Activated T-helper 2 cell treated with anti-CD3 and anti-CD28 coated beads, Interferon-gamma antibody, Interleukin-2, Interleukin-4, amounts not matched to agents 10 μg/mL and 5 μg/mL and 100 μg/mL, durations not matched to agents 14 hours and 24 hours and 36 hours (primary cell): ENCODE measurements around the gene ITSN2. TPM values are rescaled to one million over a fixed set of nuclear protein-coding genes. Genes with fewer than 3 reads are reported as not detected.
"Not testable (repeated sequence)": the region's sequence is repeated elsewhere in the genome, so short reads cannot be mapped to it uniquely, and the experiment has no call there.

ENCODE experiments used
- DNase-seq: peaks from one replicate; pipeline ENCODE4 v3.0.0; 2021; ENCODE audit warnings: low spot score
- H3K27ac Mint-ChIP-seq: one replicate; pipeline ENCODE4 v1.8.0; 2021; ENCODE audit warnings: mixed read lengths
- H3K27me3 Mint-ChIP-seq: one replicate; pipeline ENCODE4 v1.8.0; 2021; ENCODE audit warnings: low read depth, mixed read lengths
- H3K36me3 Mint-ChIP-seq: one replicate; pipeline ENCODE4 v1.8.0; 2021; ENCODE audit warnings: low read depth, mixed read lengths
- H3K4me1 Mint-ChIP-seq: one replicate; pipeline ENCODE4 v1.8.0; 2021; ENCODE audit warnings: low read depth, mixed read lengths
- H3K4me3 Mint-ChIP-seq: one replicate; pipeline ENCODE4 v1.8.0; 2021; ENCODE audit warnings: low read depth, mild to moderate bottlenecking, moderate library complexity, mixed read lengths
- H3K9me3 Mint-ChIP-seq: one replicate; pipeline ENCODE4 v1.8.0; 2021; ENCODE audit warnings: mixed read lengths
- intact Hi-C: fragments of 100-400 bp; cut with micrococcal nuclease; formaldehyde crosslinking; loops from one replicate; pipeline ENCODE4 v1.15.1; 2023
- total RNA-seq: library from RNA; stranded (reverse); gene quantifications from 2 replicates; pipeline ENCODE4 v1.2.3, GENCODE V29; 2022

Gene ITSN2
- total RNA-seq, 1 donor from 2014 or later, result 53.2 TPM

- no peaks in the 10 kb centered on the region for H3K27me3 Mint-ChIP-seq
- H3K9me3 Mint-ChIP-seq, result no peaks in the 10 kb centered on the region
- peaks cover 10% of the 10 kb centered on the region for H3K4me1 Mint-ChIP-seq
- intact Hi-C loops, result no loop called here
- DNase-seq, result no peak
- H3K36me3 Mint-ChIP-seq, result no peaks in the 10 kb centered on the region
- no peak overlapping the region for H3K27ac Mint-ChIP-seq
- H3K4me3 Mint-ChIP-seq, result no peak overlapping the region
These were observed 18.0 kb downstream of the ITSN2 start for GRCh38 chr2:24342110-24342910.

- no peak for DNase-seq
- intact Hi-C loops, result no loop called here
- H3K27me3 Mint-ChIP-seq, result no peaks in the 10 kb centered on the region
- no peak overlapping the region for H3K27ac Mint-ChIP-seq
- no peak overlapping the region for H3K4me3 Mint-ChIP-seq
- H3K9me3 Mint-ChIP-seq, result no peaks in the 10 kb centered on the region
- peaks cover 15% of the 10 kb centered on the region for H3K4me1 Mint-ChIP-seq
- H3K36me3 Mint-ChIP-seq, result no peaks in the 10 kb centered on the region
These were observed 20.5 kb downstream of the ITSN2 start for GRCh38 chr2:24339856-24340262.

GRCh38 chr2:24339098-24339497 is 21.2 kb downstream of the ITSN2 start:
- H3K4me3 Mint-ChIP-seq, H3K9me3 Mint-ChIP-seq, intact Hi-C loops, DNase-seq, H3K27ac Mint-ChIP-seq, H3K36me3 Mint-ChIP-seq, H3K27me3 Mint-ChIP-seq: not testable (repeated sequence)
- peaks cover 16% of the 10 kb centered on the region for H3K4me1 Mint-ChIP-seq

DNA sequence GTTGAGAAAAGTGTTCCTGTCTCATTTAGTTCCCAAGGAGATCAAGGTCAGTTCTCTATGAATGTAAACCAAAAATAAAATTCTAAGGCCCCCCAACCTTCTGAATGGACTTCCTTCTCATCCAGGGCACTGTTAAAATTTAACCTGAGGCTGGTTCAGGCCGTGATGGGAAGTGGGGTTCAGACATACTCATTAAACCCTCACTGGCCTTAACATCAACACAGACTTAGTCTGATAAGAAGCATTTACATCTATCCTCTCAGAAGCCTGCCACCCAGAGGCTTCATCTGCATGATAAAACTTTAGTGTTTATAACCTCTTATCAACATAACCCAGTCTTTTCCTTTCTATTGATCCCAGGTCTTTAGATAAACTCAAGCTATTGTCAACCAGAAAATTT is 22.4 kb downstream of the ITSN2 start:
- H3K27me3 Mint-ChIP-seq, result no peaks in the 10 kb centered on the region
- no peak for DNase-seq
- intact Hi-C loops, result no loop called here
- no peak overlapping the region for H3K4me3 Mint-ChIP-seq
- H3K27ac Mint-ChIP-seq, result no peak overlapping the region
- H3K4me1 Mint-ChIP-seq, result peaks cover 11% of the 10 kb centered on the region
- H3K9me3 Mint-ChIP-seq, result no peaks in the 10 kb centered on the region
- H3K36me3 Mint-ChIP-seq, result no peaks in the 10 kb centered on the region

DNA sequence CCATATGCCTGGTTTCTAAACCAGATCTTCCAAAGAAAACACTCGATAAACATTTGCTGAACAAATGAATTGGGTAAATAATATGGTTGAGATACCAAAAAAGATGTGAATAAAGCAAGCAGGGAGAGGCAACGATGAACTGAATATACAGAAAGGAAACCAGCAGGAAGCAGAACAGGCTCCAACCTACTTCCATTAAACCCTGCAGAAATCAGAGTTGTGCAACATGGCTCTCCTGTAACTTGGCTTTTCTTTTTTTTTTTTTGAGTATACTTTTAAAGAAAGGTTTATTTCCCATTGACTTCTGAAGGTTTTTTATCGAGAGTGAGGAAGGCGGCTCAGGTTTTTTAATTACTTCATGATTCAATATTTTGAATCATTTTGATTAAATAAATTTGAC is 23.5 kb downstream of the ITSN2 start:
- Mint-ChIP-seq H3K27me3 (no peaks in the 10 kb centered on the region), H3K4me1 (peaks cover 11% of the 10 kb centered on the region), H3K36me3 (no peaks in the 10 kb centered on the region), H3K4me3 (no peak overlapping the region), H3K9me3 (no peaks in the 10 kb centered on the region), H3K27ac (no peak overlapping the region)
- intact Hi-C loops, result no loop called here
- DNase-seq, result no peak

DNA sequence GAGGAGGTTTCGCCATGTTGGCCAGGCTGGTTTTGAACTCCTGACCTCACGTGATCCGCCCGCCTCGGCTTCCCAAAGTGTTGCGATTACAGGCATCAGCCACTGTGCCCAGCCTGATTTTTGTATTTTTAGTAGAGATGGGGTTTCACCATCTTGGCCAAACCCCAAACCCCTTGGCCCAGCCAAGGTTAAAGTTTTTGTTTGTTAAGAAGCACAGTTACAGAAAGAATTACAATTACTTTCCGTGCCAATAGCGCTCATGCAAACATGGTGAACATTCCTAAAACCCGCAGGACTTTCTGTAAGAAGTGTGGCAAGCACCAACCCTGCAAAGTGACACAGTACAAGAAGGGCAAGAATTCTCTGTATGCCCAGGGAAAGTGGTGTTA is 26.1 kb downstream of the ITSN2 start:
- Mint-ChIP-seq H3K4me3 (no peak overlapping the region), H3K9me3 (no peaks in the 10 kb centered on the region), H3K27ac (no peak overlapping the region), H3K4me1 (peaks cover 14% of the 10 kb centered on the region), H3K36me3 (peaks cover 3% of the 10 kb centered on the region), H3K27me3 (no peaks in the 10 kb centered on the region)
- no peak for DNase-seq
- intact Hi-C loops, result no loop called here

- Mint-ChIP-seq H3K4me1 (peaks cover 11% of the 10 kb centered on the region), H3K27ac (no peak overlapping the region), H3K27me3 (no peaks in the 10 kb centered on the region), H3K36me3 (peaks cover 3% of the 10 kb centered on the region), H3K9me3 (no peaks in the 10 kb centered on the region), H3K4me3 (no peak overlapping the region)
- no peak for DNase-seq
- intact Hi-C loops, result no loop called here
These were observed 27.4 kb downstream of the ITSN2 start for GRCh38 chr2:24332791-24333540.

- no peak for DNase-seq
- H3K9me3 Mint-ChIP-seq, result no peaks in the 10 kb centered on the region
- H3K4me1 Mint-ChIP-seq, result peaks cover 6% of the 10 kb centered on the region
- H3K36me3 Mint-ChIP-seq, result peaks cover 7% of the 10 kb centered on the region
- intact Hi-C loops, result no loop called here
- no peak overlapping the region for H3K27ac Mint-ChIP-seq
- no peaks in the 10 kb centered on the region for H3K27me3 Mint-ChIP-seq
- H3K4me3 Mint-ChIP-seq, result no peak overlapping the region
These were observed 30.2 kb downstream of the ITSN2 start for GRCh38 chr2:24330161-24330560.

GRCh38 chr2:24329700-24330099 is 30.6 kb downstream of the ITSN2 start:
- Mint-ChIP-seq H3K27me3 (no peaks in the 10 kb centered on the region), H3K4me3 (no peak overlapping the region), H3K36me3 (peaks cover 7% of the 10 kb centered on the region), H3K4me1 (peaks cover 6% of the 10 kb centered on the region), H3K9me3 (no peaks in the 10 kb centered on the region), H3K27ac (no peak overlapping the region)
- DNase-seq, result no peak
- intact Hi-C loops, result no loop called here

- H3K9me3 Mint-ChIP-seq, result no peaks in the 10 kb centered on the region
- no peak overlapping the region for H3K27ac Mint-ChIP-seq
- H3K36me3 Mint-ChIP-seq, result peaks cover 10% of the 10 kb centered on the region
- H3K4me3 Mint-ChIP-seq, result no peak overlapping the region
- no peaks in the 10 kb centered on the region for H3K27me3 Mint-ChIP-seq
- intact Hi-C loops, result no loop called here
- no peak for DNase-seq
- peaks cover 5% of the 10 kb centered on the region for H3K4me1 Mint-ChIP-seq
These were observed 32.3 kb downstream of the ITSN2 start for GRCh38 chr2:24328010-24328409.

DNA sequence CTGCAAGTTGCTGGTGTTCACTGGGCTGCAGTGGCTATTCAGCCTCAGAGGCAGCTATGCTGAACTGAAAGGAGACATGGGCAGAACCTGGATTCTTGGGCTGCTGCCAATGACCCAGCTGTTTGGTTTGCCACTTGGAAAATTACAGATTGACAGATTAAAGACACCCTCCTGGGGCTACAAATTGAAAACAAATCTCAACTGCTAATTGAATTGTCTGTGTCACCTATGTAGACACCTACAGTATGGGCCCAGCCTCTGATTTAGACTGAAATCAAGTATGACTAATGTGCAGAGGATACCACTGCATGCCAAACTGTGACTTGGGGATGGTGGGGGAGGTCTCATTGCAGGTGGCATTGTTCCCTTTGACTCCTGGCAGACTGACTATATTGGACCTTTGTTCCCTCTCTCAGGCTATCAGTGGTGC is 42.8 kb downstream of the ITSN2 start:
- H3K4me1 Mint-ChIP-seq, result peaks cover 10% of the 10 kb centered on the region
- no peak for DNase-seq
- H3K9me3 Mint-ChIP-seq, result no peaks in the 10 kb centered on the region
- no peak overlapping the region for H3K4me3 Mint-ChIP-seq
- no peaks in the 10 kb centered on the region for H3K27me3 Mint-ChIP-seq
- intact Hi-C loops, result no loop called here
- peaks cover 19% of the 10 kb centered on the region for H3K36me3 Mint-ChIP-seq
- H3K27ac Mint-ChIP-seq, result no peak overlapping the region

DNA sequence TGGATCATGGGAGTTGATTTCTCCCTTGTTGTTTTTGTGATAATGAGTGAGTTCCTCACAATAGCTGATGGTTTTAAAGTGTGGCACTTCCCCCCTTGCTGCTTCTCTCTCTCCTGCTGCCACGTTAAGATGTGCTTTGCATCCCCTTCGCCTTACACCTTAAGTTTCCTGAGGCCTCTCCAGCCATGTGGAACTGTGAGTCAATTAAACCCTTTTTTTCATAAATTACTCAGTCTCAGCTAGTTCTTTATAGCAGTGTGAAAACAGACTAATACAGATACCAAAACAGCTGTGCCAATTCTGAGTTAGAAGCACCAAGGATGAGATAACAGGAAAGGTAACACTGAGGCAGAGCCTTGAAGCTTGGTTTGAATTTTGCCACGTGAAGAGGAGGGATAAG is 44.7 kb downstream of the ITSN2 start:
- no peak overlapping the region for H3K4me3 Mint-ChIP-seq
- DNase-seq, result no peak
- H3K27me3 Mint-ChIP-seq, result no peaks in the 10 kb centered on the region
- H3K27ac Mint-ChIP-seq, result no peak overlapping the region
- intact Hi-C loops, result no loop called here
- peaks cover 21% of the 10 kb centered on the region for H3K36me3 Mint-ChIP-seq
- H3K9me3 Mint-ChIP-seq, result no peaks in the 10 kb centered on the region
- H3K4me1 Mint-ChIP-seq, result peaks cover 10% of the 10 kb centered on the region
